DND-41 (cell line): ENCODE data around the gene NAT8L.

Source experiments
- CTCF ChIP-seq: IDR thresholded peaks from 2 replicates; pipeline ENCODE4 v1.5.1; 2012; ENCODE audit warnings: borderline replicate concordance, low read length, moderate library complexity, mild to moderate bottlenecking; ENCODE audit not compliant: poor library complexity, severe bottlenecking; ENCODE audit errors: extremely low read depth
- EZH2 ChIP-seq: IDR thresholded peaks from 3 replicates; pipeline ENCODE4 v1.6.1; 2012; ENCODE audit warnings: borderline replicate concordance, low read depth, mild to moderate bottlenecking, moderate library complexity, low read length, inconsistent platforms; ENCODE audit not compliant: severe bottlenecking

- TF ChIP-seq CTCF, result no peak
- no peak for TF ChIP-seq EZH2
Measured at GRCh38 chr4:2051086-2051485, 8.0 kb upstream of the NAT8L start.
